Panc1 (cell line): ENCODE measurements around the gene IGFBP5. TPM values are rescaled to one million over a fixed set of nuclear protein-coding genes. Genes with fewer than 3 reads are reported as not detected.

Source experiments
- ATAC-seq: fragments of 200-7000 bp; cut with Tn5 transposase; 2 replicates; pipeline ENCODE4 v1.9.1; 2020; ENCODE audit warnings: mild to moderate bottlenecking, moderate library complexity
- BruUV-seq: library from RNA; stranded (reverse); fragments of 400-500 nt; replicated peaks from 2 replicates; lab custom pipeline; 2021; lab: Mats Ljungman, UMichigan
- CTCF ChIA-PET: fragments of 300-600 bp; sonication (Branson Sonifier 250); formaldehyde crosslinking; loops from one replicate; lab custom pipeline; 2022; ENCODE audit warnings: antibody characterized with exemption; lab: Charles Lee
- POLR2A ChIA-PET: fragments of 300-600 bp; sonication (Branson Sonifier 250); formaldehyde crosslinking; loops from one replicate; lab custom pipeline; 2022; ENCODE audit warnings: antibody characterized with exemption; lab: Charles Lee
- DNase-seq: peaks from one replicate; pipeline ENCODE4 v3.0.0-alpha.2; 2010; ENCODE audit warnings: low read depth, low spot score
- H3K27ac ChIP-seq: 2 replicates; pipeline ENCODE4 v1.5.1; 2011; ENCODE audit warnings: mild to moderate bottlenecking, low read length, inconsistent platforms
- H3K27me3 ChIP-seq: fragments of 200-500 bp; sonication (Bioruptor generic); 2 replicates; pipeline ENCODE4 v1.6.0; 2014; ENCODE audit warnings: low read length, inconsistent platforms; ENCODE audit not compliant: control insufficient read depth, insufficient read depth
- H3K36me3 ChIP-seq: fragments of 200-500 bp; sonication (Bioruptor generic); 2 replicates; pipeline ENCODE4 v1.5.1; 2014; ENCODE audit warnings: inconsistent platforms, mild to moderate bottlenecking, low read length, moderate library complexity; ENCODE audit not compliant: control insufficient read depth, insufficient read depth
- H3K4me1 ChIP-seq: 2 replicates; pipeline ENCODE4 v1.5.1; 2011; ENCODE audit warnings: inconsistent platforms, mild to moderate bottlenecking, low read length, moderate library complexity; ENCODE audit not compliant: control insufficient read depth, insufficient read depth
- H3K4me3 ChIP-seq, 2 experiments: 2 replicates each; pipeline ENCODE4 v1.5.1; 2011 to 2012; ENCODE audit warnings: low read depth in 2 of 2, low read length in 2 of 2, mild to moderate bottlenecking in 2 of 2, inconsistent platforms in 1 of 2, moderate library complexity in 1 of 2
- H3K9me3 ChIP-seq: fragments of 200-500 bp; sonication (Bioruptor generic); 2 replicates; pipeline ENCODE4 v1.5.1; 2014; ENCODE audit warnings: low read depth, mild to moderate bottlenecking, inconsistent platforms, low read length, moderate library complexity; ENCODE audit not compliant: control insufficient read depth, insufficient read depth
- CTCF ChIP-seq: fragments of 450-650 bp; IDR thresholded peaks from 2 replicates; pipeline ENCODE4 v1.5.1; 2017; ENCODE audit warnings: mild to moderate bottlenecking
- POLR2AphosphoS5 ChIP-seq: IDR thresholded peaks from 2 replicates; pipeline ENCODE4 v1.6.1; 2012; ENCODE audit warnings: mild to moderate bottlenecking, low read depth, low read length, moderate library complexity
- REST ChIP-seq, 2 experiments: IDR thresholded peaks; 2 replicates each; pipeline ENCODE4 v1.6.1; 2011 to 2012; ENCODE audit warnings: low read depth in 2 of 2, control low read depth in 1 of 2, low read length in 1 of 2, mild to moderate bottlenecking in 1 of 2, moderate library complexity in 1 of 2; ENCODE audit not compliant: insufficient read depth in 1 of 2
- SIN3A ChIP-seq: IDR thresholded peaks from 2 replicates; pipeline ENCODE4 v1.6.1; 2012; ENCODE audit warnings: low read depth, mild to moderate bottlenecking, low read length, moderate library complexity, borderline replicate concordance; ENCODE audit not compliant: insufficient read depth
- TCF7L2 ChIP-seq: IDR thresholded peaks from 2 replicates; pipeline ENCODE4 v1.6.1; 2011; ENCODE audit warnings: mild to moderate bottlenecking, low read depth, low read length, inconsistent platforms
- in situ Hi-C: cut with HindIII; loops from 2 replicates; pipeline ENCODE4 v1.10.0; 2016; ENCODE audit warnings: low sequenced_read_pairs, low pct_unique_long_range_greater_than_20kb
- intact Hi-C: fragments of 100-400 bp; cut with micrococcal nuclease; formaldehyde crosslinking; loops from one replicate; pipeline ENCODE4 v1.10.0; 2022; ENCODE audit not compliant: unreplicated experiment
- total RNA-seq: library from RNA; stranded (reverse); gene quantifications from one replicate; pipeline ENCODE4 v1.2.1, GENCODE V29; 2021; ENCODE audit not compliant: unreplicated experiment

Gene IGFBP5
- total RNA-seq, 1 experiment from 2014 or later, result 1.9 TPM

GRCh38 chr2:216693414-216694080, 1.8 kb downstream of the IGFBP5 start:
- DNase-seq (no peak), ATAC-seq (no peak)
- TF ChIP-seq POLR2AphosphoS5, result no peak
- TF ChIP-seq CTCF, result no peak
- no peak for TF ChIP-seq REST (IDR thresholded peaks at IDR 0.05; ENCODE audit: insufficient read depth in 1 of 2, low read depth in 2 of 2, low read length in 1 of 2)
- TF ChIP-seq TCF7L2, result no peak
- TF ChIP-seq SIN3A, result no peak
- H3K4me3 ChIP-seq, result peak overlapping the region; percentile 35 to 36
- peaks cover 38% of the 10 kb centered on the region for H3K27me3 ChIP-seq
- in situ Hi-C loops (no loop called here), intact Hi-C loops (loop anchor here (10.0 kb wide), 1 partner anchor 451 kb away; no protein-coding TSS in a partner anchor)
- no peaks in the 10 kb centered on the region for H3K9me3 ChIP-seq
- peaks cover 11% of the 10 kb centered on the region for H3K4me1 ChIP-seq
- H3K36me3 ChIP-seq, result no peaks in the 10 kb centered on the region
- no TSS peak for BruUV-seq
- no peak overlapping the region for H3K27ac ChIP-seq
- CTCF ChIA-PET, result interaction anchor here (0.6 to 0.7 kb wide), 4 partner anchors 358 to 1339 kb away, joined by 4 read pairs; no protein-coding TSS in a partner anchor
- POLR2A ChIA-PET, result interaction anchor here (0.6 kb wide), 1 partner anchor 32 kb away, joined by 20 read pairs; no protein-coding TSS in a partner anchor

- ChIA-PET POLR2A (no interaction called here), CTCF (interaction anchor here (0.7 kb wide), 1 partner anchor 1093 kb away, joined by 4 read pairs; no protein-coding TSS in a partner anchor)
- intact Hi-C loops, result loop anchor here (10.0 kb wide), 1 partner anchor 452 kb away; no protein-coding TSS in a partner anchor
- no peak for TF ChIP-seq REST (IDR thresholded peaks at IDR 0.05; ENCODE audit: insufficient read depth in 1 of 2, low read depth in 2 of 2, low read length in 1 of 2)
- no peak for TF ChIP-seq CTCF
- no peak for TF ChIP-seq SIN3A
- TF ChIP-seq TCF7L2, result no peak
- TF ChIP-seq POLR2AphosphoS5, result no peak
- H3K27ac ChIP-seq, result no peak overlapping the region
- H3K36me3 ChIP-seq, result no peaks in the 10 kb centered on the region
- ATAC-seq (peak; percentile 73), DNase-seq (no peak)
- peaks cover 31% of the 10 kb centered on the region for H3K27me3 ChIP-seq
- in situ Hi-C loops, result no loop called here
- H3K4me1 ChIP-seq, result peaks cover 11% of the 10 kb centered on the region
- no TSS peak for BruUV-seq
- H3K9me3 ChIP-seq, result no peaks in the 10 kb centered on the region
- H3K4me3 ChIP-seq, result peak overlapping the region; percentile 34 to 41
Measured at GRCh38 chr2:216692636-216693413, 2.5 kb downstream of the IGFBP5 start.
